ENCODE results near the gene PIP5K1C.

The PIP5K1C gene

DNA sequence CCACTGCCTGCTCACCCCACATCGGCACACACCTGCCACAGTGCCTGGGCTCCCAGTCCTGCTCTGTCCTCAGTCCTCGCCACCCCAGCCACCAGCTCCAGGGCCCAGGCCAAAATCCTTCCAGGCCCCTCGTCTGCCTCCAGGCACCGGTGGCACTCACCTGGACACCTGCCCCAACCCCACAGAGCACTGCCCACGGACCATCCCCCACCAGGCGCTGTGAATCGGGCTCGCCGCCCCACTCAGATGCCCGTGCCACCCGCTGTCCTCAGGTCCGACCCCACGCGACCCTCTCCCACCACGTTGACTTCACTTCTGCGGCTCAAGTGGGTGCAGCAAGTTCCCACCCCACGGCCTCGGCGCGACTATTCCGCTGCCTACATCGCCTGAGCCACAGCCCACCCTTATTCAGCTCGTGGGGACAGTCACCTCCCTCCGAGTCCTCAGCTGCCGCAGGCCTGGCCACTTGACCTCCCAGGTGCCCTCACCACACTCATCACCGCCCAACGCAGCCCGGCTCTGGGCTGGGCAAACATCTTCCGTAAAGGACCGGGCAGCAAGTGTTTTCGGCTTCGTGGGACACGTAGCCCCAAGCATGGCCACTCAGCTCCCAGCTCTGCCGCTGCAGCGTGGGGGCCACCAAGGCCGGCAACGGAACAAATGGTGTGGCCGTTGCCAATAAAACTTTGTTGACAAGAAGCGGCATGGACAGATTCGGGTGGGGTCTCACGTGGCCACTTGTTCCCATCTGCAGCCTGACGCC lies 5.7 kb downstream of the PIP5K1C start:
- no peak for DNase-seq

GRCh38 chr19:3693025-3693925 lies 7.0 kb downstream of the PIP5K1C start:
- no peak for DNase-seq

GRCh38 chr19:3692141-3693024 lies 7.9 kb downstream of the PIP5K1C start:
- DNase-seq = no peak

- no peak for DNase-seq
Measured at GRCh38 chr19:3691726-3692125, 8.5 kb downstream of the PIP5K1C start.

DNA sequence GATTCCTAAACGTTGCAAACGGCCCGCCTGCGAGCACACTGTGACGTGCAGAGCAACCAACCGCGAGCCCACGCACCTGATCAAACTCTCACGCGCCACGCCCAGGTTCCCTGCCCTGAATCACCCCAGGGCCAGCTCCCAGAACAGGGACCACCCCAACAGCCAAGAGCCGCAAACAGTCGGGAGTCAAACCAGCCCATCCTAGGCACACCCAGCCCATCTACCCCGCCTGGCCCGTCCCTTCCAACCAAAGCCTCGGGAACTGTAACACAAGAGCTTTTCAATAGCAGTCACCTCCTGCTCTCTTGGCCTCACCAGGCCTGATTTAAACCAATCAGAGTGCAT lies 8.9 kb downstream of the PIP5K1C start:
- DNase-seq = no peak

DNA sequence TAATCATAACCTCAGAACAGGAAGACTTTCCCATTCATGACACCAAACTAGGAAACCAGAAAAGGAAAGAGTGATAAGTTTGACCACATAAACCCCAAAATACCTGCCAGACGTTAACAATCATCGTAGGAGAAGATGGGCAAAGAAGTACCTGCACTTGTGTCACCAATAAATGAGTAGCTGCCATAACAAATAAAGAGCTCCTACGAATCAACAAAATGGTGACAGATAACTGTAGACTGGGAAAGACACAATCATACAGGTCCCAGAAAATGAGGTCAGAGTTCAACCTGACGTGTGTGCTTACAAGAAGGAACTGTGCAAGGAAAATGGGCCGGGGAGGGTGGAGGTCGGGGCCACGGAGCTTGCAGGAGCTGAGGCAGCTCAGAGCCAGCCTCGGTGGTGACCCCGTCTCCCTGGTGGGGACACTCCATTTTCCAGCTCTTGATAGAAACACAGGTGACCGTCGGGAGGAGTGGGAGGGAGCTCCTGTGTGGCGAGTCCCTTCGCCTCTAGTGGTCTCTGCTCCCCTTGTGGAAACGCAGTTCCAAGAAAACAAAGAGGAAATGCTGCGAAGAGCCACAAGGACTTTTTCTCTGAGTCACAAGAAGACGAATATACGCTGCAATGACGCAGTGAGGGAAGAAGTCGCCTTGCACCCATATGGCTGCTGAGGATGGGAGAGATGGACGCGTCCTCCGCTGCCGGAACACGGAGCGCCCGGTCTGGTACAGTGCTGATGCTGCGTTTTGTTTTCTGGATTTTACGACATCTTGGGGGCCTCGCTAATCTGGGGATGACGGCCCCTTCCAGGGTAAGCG lies 9.5 kb downstream of the PIP5K1C start:
- no peak for DNase-seq

DNA sequence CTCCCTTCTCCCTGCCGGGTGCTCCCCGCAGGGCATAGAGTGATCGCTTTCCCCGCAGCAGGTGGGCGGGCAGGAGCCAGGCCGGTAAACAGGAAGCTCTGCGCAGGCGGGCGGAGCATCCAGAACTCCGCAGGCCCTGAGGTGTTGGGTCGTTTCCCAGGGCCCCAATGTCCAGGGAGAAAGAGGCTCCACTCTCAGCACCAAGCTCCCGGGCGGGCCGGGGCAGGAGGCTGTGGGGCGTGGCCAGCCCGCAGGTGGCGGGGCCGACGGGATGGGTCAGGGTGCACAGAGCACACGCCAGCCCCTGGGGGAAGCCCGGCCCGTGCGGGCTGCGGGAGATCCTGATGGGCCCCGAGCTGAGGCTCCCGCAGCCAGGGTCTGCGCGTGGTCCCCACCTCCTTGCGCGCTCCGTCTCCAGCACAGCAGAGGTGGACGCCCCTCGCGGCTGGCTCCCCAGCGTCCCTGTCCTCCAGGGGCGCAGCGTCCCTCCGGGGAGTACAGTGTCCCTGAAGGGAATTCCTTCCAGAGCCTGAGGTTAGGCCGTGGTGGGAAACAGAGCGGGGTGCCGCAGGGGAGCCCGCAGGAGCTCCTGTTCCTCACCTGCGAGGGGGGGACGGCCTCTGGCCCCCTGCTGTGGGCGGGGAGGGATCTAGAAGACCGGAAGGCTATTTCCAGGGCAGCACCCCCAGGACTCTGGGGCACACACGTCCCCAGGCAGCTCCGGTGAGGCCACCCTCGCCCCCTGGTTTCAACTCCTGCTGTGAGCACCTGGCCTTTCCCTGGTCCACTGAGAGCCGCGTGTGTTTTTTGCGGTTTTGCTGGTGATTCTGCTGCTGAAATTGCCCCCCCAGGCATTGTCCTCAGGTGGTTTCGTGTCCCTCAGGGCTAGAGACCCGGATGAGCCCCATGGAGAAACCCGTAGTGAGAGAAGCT lies 12.2 kb downstream of the PIP5K1C start:
- DNase-seq = no peak

DNA sequence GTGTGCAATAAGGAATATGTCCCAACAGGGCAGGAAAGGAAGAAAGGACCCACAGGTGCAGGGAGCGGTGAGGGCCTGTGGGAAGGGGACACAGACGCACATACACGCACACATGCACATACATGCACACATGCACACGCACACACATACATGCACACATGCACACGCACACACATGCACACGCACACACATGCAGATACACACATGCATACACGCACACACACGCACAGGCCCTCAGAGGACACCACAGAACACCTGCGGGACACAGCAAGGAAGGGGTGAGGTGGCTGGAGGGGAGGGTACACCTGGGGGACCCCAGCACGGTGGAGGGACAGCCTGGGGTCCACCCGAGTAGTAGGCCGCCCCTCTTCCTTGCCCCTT lies 12.9 kb downstream of the PIP5K1C start:
- no peak for DNase-seq

DNA sequence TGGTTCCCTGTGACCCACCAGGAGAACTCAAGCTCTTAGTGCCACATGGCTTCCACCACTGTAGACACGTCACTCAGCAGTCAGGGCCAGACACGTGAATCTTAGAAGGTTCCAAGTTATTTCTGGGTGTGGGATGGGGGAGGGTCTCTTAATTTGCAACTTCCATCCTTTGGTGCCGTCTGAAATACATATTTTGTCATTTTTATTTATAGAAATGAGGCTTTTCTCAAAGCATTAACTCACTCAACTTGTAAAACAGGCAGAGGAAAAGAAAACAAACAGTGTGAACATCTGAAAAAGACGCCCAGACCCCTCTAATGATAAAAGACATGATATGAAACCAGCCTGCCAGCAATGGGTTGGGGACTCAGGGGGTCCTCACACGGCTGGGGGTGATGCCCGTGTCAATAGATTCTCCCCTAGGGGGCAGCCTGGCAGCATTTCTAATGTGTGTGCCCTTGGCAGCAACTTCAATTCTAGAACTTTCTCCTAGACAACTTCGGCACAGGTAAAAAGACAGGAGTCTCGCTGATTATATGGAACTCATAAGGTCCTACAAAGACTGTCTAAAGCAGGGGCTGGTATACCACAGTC lies 15.4 kb downstream of the PIP5K1C start:
- DNase-seq = no peak

DNA sequence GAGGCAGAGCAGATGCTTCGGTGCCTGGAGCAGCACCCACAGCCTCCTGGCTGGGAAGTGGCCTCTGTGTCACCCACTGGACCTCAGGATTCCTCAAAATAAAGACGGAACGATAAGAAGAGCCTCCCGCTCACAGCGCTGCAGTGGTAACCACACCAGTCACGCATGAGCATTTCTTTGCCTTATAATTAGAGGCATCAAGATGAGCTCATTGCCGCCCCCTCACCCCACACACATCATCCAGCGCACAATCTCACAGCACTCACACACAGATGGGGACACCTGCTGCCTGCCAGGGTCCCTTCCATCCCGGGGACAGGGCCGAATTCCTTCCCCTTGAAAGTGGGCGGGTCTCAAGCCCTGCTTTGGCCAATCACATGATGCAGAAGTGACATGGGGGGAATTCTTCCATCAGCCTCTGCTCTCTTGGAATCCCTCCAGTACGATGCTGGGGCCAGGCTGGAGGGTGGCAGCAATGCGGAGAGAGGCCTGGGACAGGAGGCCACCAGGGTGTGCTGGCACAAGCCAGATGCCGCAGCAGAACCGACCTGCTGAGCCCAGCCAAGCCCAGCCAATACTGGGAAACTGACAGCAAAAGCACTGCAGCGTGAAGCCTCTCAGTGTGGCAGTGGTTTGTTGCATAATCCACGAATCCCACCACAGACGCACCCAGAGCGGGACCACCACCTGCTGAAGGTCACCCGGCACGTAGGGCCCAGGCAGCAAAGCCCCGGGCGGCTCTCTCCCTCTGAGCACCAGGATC lies 16.0 kb downstream of the PIP5K1C start:
- DNase-seq = no peak

GRCh38 chr19:3683405-3684053 lies 16.7 kb downstream of the PIP5K1C start:
- DNase-seq = no peak

GRCh38 chr19:3682741-3683404 lies 17.4 kb downstream of the PIP5K1C start:
- DNase-seq = no peak

GRCh38 chr19:3682286-3682685 lies 18.0 kb downstream of the PIP5K1C start:
- no peak for DNase-seq

GRCh38 chr19:3680939-3681338 lies 19.3 kb downstream of the PIP5K1C start:
- DNase-seq = no peak

DNA sequence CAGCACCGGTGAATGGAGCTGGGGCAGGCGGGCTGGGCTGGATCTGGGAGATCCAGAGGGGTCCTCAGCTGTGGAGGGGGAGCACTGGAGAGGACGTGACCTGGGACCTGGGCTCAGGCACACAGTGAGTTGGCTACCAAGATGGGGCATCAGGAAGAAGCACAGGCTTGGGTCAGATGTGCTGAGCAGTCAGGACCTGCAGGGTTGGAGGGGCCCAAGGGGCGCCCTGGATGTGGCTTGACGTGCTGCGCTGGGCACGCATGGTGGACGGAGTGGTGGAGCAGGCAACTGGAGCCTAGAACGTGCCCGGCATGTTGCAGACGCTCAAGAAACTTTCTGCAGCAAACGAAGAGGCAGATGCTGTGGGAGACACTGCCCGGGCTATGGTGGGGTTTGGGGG lies 20.7 kb downstream of the PIP5K1C start:
- no peak for DNase-seq

GRCh38 chr19:3679138-3679537 lies 21.1 kb downstream of the PIP5K1C start:
- DNase-seq = no peak

DNA sequence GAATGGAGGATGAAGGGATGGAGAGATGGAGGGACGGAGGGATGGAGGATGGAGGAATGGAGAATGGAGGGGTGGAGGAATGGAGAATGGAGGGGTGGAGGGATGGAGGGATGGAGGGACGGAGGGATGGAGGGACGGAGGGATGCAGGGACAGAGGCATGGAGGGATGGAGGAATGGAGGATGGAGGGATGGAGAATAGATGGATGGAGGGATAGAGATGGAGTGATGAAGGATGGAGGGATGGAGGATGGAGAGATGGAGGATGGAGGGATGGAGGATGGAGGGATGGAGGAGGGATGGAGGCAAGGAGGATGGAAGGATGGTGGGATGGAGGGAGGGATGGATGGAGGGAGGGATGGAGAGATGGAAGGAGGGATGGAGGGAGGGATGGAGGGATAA lies 22.1 kb downstream of the PIP5K1C start:
- DNase-seq = no peak

DNA sequence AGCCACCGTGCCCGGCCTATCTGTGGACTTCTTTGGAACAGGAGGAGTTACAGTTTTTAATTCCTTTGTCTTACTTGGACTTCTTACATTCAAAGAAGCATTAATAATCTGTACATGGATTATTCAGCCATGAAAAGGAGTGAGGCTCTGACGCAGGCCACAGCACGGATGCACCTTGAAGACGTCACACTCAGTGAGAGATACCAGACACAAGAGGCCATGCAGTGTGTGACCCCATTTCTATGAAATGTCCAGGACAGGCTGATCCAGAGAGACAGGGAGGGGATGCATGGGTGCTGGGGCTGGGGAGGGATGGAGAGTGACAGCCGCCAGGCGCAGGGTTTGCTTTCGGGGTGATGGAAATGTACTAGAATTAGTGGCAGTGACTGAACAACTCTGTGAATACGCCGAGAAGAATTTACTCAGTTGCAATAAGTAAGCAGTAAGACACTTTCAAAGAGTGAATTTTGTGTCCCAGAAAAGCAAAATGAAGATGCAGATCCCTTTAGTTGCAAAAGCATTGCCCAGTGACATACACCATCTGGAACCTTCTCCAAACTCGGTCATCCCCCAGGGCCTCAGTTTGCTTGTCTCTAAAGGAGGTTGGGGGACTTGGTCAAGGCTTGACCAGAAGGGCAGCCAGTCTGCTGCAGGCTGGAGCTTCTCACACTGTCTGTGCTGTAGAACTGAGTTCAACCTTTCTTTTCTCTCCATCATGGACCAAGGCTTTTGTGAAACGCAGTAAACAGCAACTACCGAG lies 25.3 kb downstream of the PIP5K1C start:
- DNase-seq = no peak
